Middle frontal gyrus (tissue), 1 donor: ENCODE data around the gene PPP1R26.
"Not testable (repeated sequence)": the region's sequence is repeated elsewhere in the genome, so short reads cannot be mapped to it uniquely, and the experiment has no call there.

ENCODE experiments used
- DNase-seq: peaks from one replicate; pipeline ENCODE4 v3.0.0-alpha.2; 2015; ENCODE audit warnings: low spot score; ENCODE audit errors: extremely low spot score

PPP1R26 gene

GRCh38 chr9:135503371-135504261, 24.0 kb downstream of the PPP1R26 start:
- no peak for DNase-seq

GRCh38 chr9:135504262-135505243, 25.0 kb downstream of the PPP1R26 start:
- no peak for DNase-seq

GRCh38 chr9:135505406-135506187, 26.0 kb downstream of the PPP1R26 start:
- no peak for DNase-seq

- no peak for DNase-seq
These were observed 26.9 kb downstream of the PPP1R26 start for GRCh38 chr9:135506327-135507103.

GRCh38 chr9:135507104-135508035, 27.8 kb downstream of the PPP1R26 start:
- DNase-seq, result no peak

GRCh38 chr9:135508211-135508820, 28.7 kb downstream of the PPP1R26 start:
- no peak for DNase-seq

GRCh38 chr9:135509458-135509857, 29.9 kb downstream of the PPP1R26 start:
- no peak for DNase-seq

GRCh38 chr9:135512241-135512603, 32.6 kb downstream of the PPP1R26 start:
- no peak for DNase-seq

- DNase-seq, result no peak
These were observed 33.3 kb downstream of the PPP1R26 start for GRCh38 chr9:135512904-135513303.

- no peak for DNase-seq
These were observed 33.8 kb downstream of the PPP1R26 start for GRCh38 chr9:135513351-135513846.

GRCh38 chr9:135513906-135514305, 34.3 kb downstream of the PPP1R26 start:
- DNase-seq, result not testable (repeated sequence)

- no peak for DNase-seq
These were observed 34.9 kb downstream of the PPP1R26 start for GRCh38 chr9:135514342-135515082.

- no peak for DNase-seq
These were observed 35.7 kb downstream of the PPP1R26 start for GRCh38 chr9:135515083-135515951.

GRCh38 chr9:135516132-135516860, 36.7 kb downstream of the PPP1R26 start:
- DNase-seq, result no peak

- DNase-seq, result no peak
These were observed 37.8 kb downstream of the PPP1R26 start for GRCh38 chr9:135517407-135517822.
